Activated CD4-positive, alpha-beta T cell treated with anti-CD3 and anti-CD28 coated beads, Interleukin-2, amount 10 ng/mL, durations not matched to agents 7 days and 5 days (primary cell): Measurements from ENCODE around the gene VPS50. TPM values are rescaled to one million over a fixed set of nuclear protein-coding genes. Genes with fewer than 3 reads are reported as not detected.

Experiments used
- CTCF ChIA-PET: fragments of 350-600 bp; sonication (Branson Sonifier 250); formaldehyde crosslinking; loops from one replicate; lab custom pipeline; 2021; ENCODE audit warnings: antibody characterized with exemption; lab: Charles Lee
- POLR2A ChIA-PET: fragments of 350-600 bp; sonication (Branson Sonifier 250); formaldehyde crosslinking; loops from one replicate; lab custom pipeline; 2021; ENCODE audit warnings: antibody characterized with exemption; lab: Charles Lee
- DNase-seq: peaks from one replicate; pipeline ENCODE4 v3.0.0-alpha.2; 2020
- H3K27ac Mint-ChIP-seq: one replicate; pipeline ENCODE4 v1.8.0; 2021; ENCODE audit warnings: mild to moderate bottlenecking, moderate library complexity, mixed read lengths
- H3K27me3 Mint-ChIP-seq: one replicate; pipeline ENCODE4 v1.8.0; 2021; ENCODE audit warnings: mixed read lengths
- H3K36me3 Mint-ChIP-seq: one replicate; pipeline ENCODE4 v1.8.0; 2021; ENCODE audit warnings: low read depth, mixed read lengths
- H3K4me1 Mint-ChIP-seq: one replicate; pipeline ENCODE4 v1.8.0; 2021; ENCODE audit warnings: mixed read lengths
- H3K4me3 Mint-ChIP-seq: one replicate; pipeline ENCODE4 v1.8.0; 2021; ENCODE audit warnings: mild to moderate bottlenecking, moderate library complexity, mixed read lengths
- H3K9me3 Mint-ChIP-seq: one replicate; pipeline ENCODE4 v1.8.0; 2021; ENCODE audit warnings: mixed read lengths
- total RNA-seq, 2 experiments: library from RNA; stranded (reverse); gene quantifications; one replicate each; pipeline ENCODE4 v1.2.3, GENCODE V29; 2021

Gene VPS50
- total RNA-seq, 2 experiments from 2014 or later: 23.5 to 26.0 TPM

DNA sequence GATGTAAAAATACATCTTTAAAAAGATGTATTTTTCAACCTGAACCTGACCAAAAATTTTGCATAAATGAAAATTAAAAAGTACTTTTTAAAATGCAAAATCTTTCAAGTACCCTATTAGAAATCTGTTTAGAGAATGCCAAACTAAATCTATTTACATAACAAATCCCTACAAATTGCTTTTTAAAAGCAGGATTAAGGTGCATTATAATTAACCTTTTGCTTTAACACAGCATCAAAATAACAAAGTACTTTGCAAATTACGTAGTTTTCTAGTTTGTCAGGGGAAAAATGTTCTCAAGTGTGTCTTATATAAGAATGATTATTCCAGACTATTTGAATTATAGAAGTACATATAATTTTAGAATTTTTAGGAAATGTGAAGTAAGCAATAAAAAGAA, 160.8 kb downstream of the VPS50 start:
- Mint-ChIP-seq H3K36me3 (no peaks in the 10 kb centered on the region), H3K9me3 (no peaks in the 10 kb centered on the region), H3K27ac (no peak overlapping the region), H3K4me1 (no peaks in the 10 kb centered on the region), H3K27me3 (peaks cover 5% of the 10 kb centered on the region), H3K4me3 (no peak overlapping the region)
- ChIA-PET CTCF (no interaction called here), POLR2A (no interaction called here)
- DNase-seq: no peak

GRCh38 chr7:93399642-93400041, 167.5 kb downstream of the VPS50 start:
- Mint-ChIP-seq H3K36me3 (no peaks in the 10 kb centered on the region), H3K4me1 (no peaks in the 10 kb centered on the region), H3K4me3 (no peak overlapping the region), H3K27ac (no peak overlapping the region), H3K9me3 (no peaks in the 10 kb centered on the region), H3K27me3 (peaks cover 1% of the 10 kb centered on the region)
- ChIA-PET POLR2A (no interaction called here), CTCF (no interaction called here)
- no peak for DNase-seq

DNA sequence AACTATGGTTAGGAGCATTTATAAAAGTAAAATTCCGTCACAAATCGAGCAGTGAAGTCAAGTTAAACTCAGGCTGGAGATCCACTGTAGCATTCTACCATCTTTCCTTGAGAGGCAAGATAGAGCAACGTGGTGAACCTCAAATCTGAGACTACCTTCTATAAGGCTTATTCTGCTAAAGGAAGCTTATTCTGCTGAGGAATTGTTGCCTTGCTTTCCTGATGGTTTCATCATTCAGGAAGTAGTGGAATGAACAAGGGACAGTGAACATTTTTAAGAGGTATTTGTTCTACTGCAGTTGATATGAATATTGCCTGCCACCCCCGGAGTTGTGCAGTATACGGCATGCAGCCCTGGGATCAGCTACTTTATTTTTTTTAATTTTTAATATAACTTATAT, 170.8 kb downstream of the VPS50 start:
- Mint-ChIP-seq H3K36me3 (no peaks in the 10 kb centered on the region), H3K4me3 (no peak overlapping the region), H3K27ac (no peak overlapping the region), H3K27me3 (peaks cover 1% of the 10 kb centered on the region), H3K4me1 (no peaks in the 10 kb centered on the region), H3K9me3 (peaks cover 2% of the 10 kb centered on the region)
- ChIA-PET POLR2A (no interaction called here), CTCF (no interaction called here)
- no peak for DNase-seq

- ChIA-PET POLR2A (no interaction called here), CTCF (no interaction called here)
- Mint-ChIP-seq H3K36me3 (no peaks in the 10 kb centered on the region), H3K4me3 (no peak overlapping the region), H3K9me3 (peaks cover 2% of the 10 kb centered on the region), H3K27me3 (peaks cover 1% of the 10 kb centered on the region), H3K27ac (no peak overlapping the region), H3K4me1 (no peaks in the 10 kb centered on the region)
- no peak for DNase-seq
Measured at GRCh38 chr7:93407239-93407638, 175.1 kb downstream of the VPS50 start.

DNA sequence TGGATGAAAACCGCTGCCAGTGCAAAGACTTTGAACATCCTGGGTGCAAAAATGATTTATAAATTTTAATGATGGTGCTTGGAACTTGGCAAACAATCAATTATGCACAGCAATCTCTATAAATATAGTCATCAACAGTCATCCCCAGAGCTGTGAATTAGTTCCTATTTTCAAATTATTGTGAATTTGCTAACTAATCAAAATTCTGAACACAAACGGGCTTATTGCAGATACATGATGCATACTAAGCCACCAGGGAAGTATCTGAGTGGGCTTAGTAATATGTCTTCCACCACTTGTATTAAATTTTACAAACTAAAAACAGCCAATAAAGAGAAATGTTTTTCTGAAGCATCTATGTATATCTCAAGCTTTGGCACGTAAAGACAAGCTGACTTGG, 177.2 kb downstream of the VPS50 start:
- Mint-ChIP-seq H3K9me3 (peaks cover 2% of the 10 kb centered on the region), H3K36me3 (no peaks in the 10 kb centered on the region), H3K4me3 (no peak overlapping the region), H3K4me1 (no peaks in the 10 kb centered on the region), H3K27me3 (peaks cover 2% of the 10 kb centered on the region), H3K27ac (no peak overlapping the region)
- ChIA-PET POLR2A (no interaction called here), CTCF (interaction anchor here (1.1 kb wide), 1 partner anchor 33 kb away, joined by 3 read pairs; no protein-coding TSS in a partner anchor)
- DNase-seq: no peak

Other genes with a start within 250 kb of the VPS50 start
- gene SAMD9, start 114.4 kb upstream of the VPS50 start, total RNA-seq: 10 to 100 TPM; 67.3 to 80.1 TPM
- 100 to 1,000 TPM; 145 to 166 TPM for gene SAMD9L, start 84.0 kb upstream of the VPS50 start, total RNA-seq
- gene HEPACAM2, start 5.9 kb upstream of the VPS50 start, total RNA-seq: not detected